GM12874 (cell line): ENCODE measurements around the gene CSNK1G3.

Experiments
- CTCF ChIP-seq: IDR thresholded peaks from 2 replicates; pipeline ENCODE4 v1.5.1; 2011; ENCODE audit warnings: low read depth, mild to moderate bottlenecking, control low read depth, low read length, moderate library complexity; ENCODE audit not compliant: insufficient read depth

CSNK1G3 gene

GRCh38 chr5:123503299-123503698 is 8.7 kb upstream of the CSNK1G3 start:
- no peak for TF ChIP-seq CTCF

GRCh38 chr5:123505633-123506032 is 6.3 kb upstream of the CSNK1G3 start:
- no peak for TF ChIP-seq CTCF

- no peak for TF ChIP-seq CTCF
Measured at GRCh38 chr5:123508441-123508840, 3.5 kb upstream of the CSNK1G3 start.

- no peak for TF ChIP-seq CTCF
Measured at GRCh38 chr5:123511290-123511647, 708 bp upstream of the CSNK1G3 start.

- TF ChIP-seq CTCF: no peak
Measured at GRCh38 chr5:123512611-123513461, 859 bp downstream of the CSNK1G3 start.

GRCh38 chr5:123514615-123515355 is 2.8 kb downstream of the CSNK1G3 start:
- TF ChIP-seq CTCF: no peak

GRCh38 chr5:123515904-123516303 is 3.9 kb downstream of the CSNK1G3 start:
- no peak for TF ChIP-seq CTCF
